KMS-11 (cell line): Measurements from ENCODE around the gene ATXN7L1.
"Not testable (repeated sequence)": the region's sequence is repeated elsewhere in the genome, so short reads cannot be mapped to it uniquely, and the experiment has no call there.

Experiments used
- H2AFZ ChIP-seq: fragments of 200-600 bp; sonication (generic); 2 replicates; pipeline ENCODE4 v1.6.1; 2016; ENCODE audit warnings: antibody characterized with exemption, mixed run types, low read depth
- H3K27ac ChIP-seq: fragments of 200-600 bp; sonication (generic); 2 replicates; pipeline ENCODE4 v1.6.1; 2016; ENCODE audit warnings: mild to moderate bottlenecking, mixed run types
- H3K27me3 ChIP-seq: fragments of 200-600 bp; sonication (generic); 2 replicates; pipeline ENCODE4 v1.6.1; 2017; ENCODE audit warnings: mild to moderate bottlenecking, low read depth, mixed run types, moderate library complexity; ENCODE audit not compliant: insufficient read depth
- H3K36me3 ChIP-seq: fragments of 200-600 bp; sonication (generic); 2 replicates; pipeline ENCODE4 v1.6.1; 2017; ENCODE audit warnings: mild to moderate bottlenecking, mixed run types; ENCODE audit not compliant: insufficient read depth
- H3K4me1 ChIP-seq: fragments of 200-600 bp; sonication (generic); 2 replicates; pipeline ENCODE4 v1.6.1; 2016; ENCODE audit warnings: mild to moderate bottlenecking, low read depth, mixed run types; ENCODE audit not compliant: poor library complexity, severe bottlenecking
- H3K4me2 ChIP-seq: fragments of 200-600 bp; sonication (generic); 2 replicates; pipeline ENCODE4 v1.7.0; 2016; ENCODE audit warnings: mild to moderate bottlenecking, mixed run types
- H3K4me3 ChIP-seq: fragments of 200-600 bp; sonication (generic); IDR thresholded peaks from 2 replicates; pipeline ENCODE4 v1.6.1; 2017; ENCODE audit warnings: low read depth, low read length, mixed read lengths; ENCODE audit not compliant: insufficient read depth
- H3K79me2 ChIP-seq: fragments of 200-600 bp; sonication (generic); 2 replicates; pipeline ENCODE4 v1.6.1; 2016; ENCODE audit warnings: low read depth, mixed run types; ENCODE audit not compliant: insufficient read depth
- H3K9ac ChIP-seq: fragments of 200-600 bp; sonication (generic); 2 replicates; pipeline ENCODE4 v1.6.1; 2016; ENCODE audit warnings: mild to moderate bottlenecking, mixed run types
- H4K20me1 ChIP-seq: fragments of 200-600 bp; sonication (generic); 2 replicates; pipeline ENCODE4 v1.6.1; 2016; ENCODE audit warnings: mild to moderate bottlenecking, mixed run types; ENCODE audit not compliant: insufficient read depth
- TF ChIP-seq, protein P1 (sequence below): fragments of 200-600 bp; sonication (generic); conservative IDR thresholded peaks from 2 replicates; pipeline ENCODE4 v1.6.1; 2017; ENCODE audit warnings: low read depth, mild to moderate bottlenecking, antibody characterized with exemption, low read length, moderate library complexity, mixed read lengths

Gene ATXN7L1

DNA sequence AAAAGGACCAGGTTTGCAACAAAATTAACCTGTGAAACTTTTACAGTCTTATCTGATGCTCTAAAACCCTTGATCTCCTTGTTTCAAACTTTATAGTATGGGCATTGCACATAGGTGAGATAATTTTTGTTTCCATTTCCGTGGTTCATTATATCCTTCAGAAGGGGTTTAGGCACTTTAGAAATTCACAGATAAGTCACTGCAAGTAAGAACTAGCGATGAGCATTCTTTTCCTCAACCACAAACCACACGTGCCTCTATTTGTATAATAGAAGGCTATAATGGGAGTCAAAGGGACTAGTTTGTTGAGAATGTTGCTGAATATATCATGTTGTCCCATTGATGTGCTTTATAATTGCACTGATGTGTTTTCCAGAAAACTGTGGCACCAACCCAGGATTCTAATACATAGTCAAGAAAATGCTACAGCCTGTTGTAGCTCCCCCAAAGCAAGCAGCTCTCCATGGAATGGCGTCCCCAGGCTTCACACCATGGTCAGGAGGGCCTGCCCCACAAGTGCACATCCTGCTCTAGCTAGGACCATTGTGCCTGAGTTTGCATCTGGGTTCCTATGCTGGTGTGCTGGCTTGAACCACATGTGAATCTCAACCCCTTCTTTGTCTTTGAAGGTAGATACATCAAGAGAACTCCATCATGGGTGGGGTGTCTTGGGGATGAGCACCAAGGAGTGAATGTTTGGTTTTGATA lies 14.0 kb upstream of the ATXN7L1 start:
- Histone ChIP-seq H3K79me2 (no peaks in the 10 kb centered on the region), H3K27ac (no peak overlapping the region), H3K36me3 (no peaks in the 10 kb centered on the region), H3K4me2 (no peak overlapping the region), H4K20me1 (no peaks in the 10 kb centered on the region), H3K9ac (no peak overlapping the region), H3K4me3 (no peak overlapping the region), H3K27me3 (no peaks in the 10 kb centered on the region), H3K4me1 (peaks cover 10% of the 10 kb centered on the region), H2AFZ (no peak overlapping the region)
- TF ChIP-seq, protein P1, sequence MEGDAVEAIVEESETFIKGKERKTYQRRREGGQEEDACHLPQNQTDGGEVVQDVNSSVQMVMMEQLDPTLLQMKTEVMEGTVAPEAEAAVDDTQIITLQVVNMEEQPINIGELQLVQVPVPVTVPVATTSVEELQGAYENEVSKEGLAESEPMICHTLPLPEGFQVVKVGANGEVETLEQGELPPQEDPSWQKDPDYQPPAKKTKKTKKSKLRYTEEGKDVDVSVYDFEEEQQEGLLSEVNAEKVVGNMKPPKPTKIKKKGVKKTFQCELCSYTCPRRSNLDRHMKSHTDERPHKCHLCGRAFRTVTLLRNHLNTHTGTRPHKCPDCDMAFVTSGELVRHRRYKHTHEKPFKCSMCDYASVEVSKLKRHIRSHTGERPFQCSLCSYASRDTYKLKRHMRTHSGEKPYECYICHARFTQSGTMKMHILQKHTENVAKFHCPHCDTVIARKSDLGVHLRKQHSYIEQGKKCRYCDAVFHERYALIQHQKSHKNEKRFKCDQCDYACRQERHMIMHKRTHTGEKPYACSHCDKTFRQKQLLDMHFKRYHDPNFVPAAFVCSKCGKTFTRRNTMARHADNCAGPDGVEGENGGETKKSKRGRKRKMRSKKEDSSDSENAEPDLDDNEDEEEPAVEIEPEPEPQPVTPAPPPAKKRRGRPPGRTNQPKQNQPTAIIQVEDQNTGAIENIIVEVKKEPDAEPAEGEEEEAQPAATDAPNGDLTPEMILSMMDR, result no peak

DNA sequence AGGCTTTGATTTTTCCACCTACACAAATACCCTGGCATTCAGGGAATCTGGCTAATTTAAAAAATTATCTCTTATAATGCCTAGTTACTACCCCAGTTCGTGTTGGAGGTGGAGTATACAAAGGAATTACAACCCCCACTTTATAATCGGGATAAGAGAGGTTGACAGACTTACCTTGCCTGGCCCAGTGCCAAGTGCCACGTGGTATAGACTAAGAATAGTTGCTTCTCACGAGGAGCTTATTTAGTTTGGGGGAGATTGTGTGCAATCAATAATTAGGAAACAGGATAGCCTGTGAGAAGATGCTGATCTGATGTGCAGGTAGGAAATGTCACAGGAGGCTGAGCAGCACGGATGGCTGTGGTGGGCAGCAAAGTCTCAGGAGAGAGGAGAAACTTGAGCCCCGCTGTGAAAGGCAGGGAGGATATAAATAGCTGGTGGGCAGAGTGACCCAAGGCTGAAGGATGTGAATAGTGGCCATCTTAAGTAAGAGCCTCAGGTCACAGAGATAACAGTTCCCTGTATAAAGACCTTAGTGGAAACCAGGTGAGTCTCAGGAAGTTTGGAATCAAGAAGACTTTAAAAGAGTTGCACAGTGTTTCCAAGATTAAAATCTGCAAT lies 11.3 kb upstream of the ATXN7L1 start:
- no peak overlapping the region for H3K4me3 ChIP-seq
- no peaks in the 10 kb centered on the region for H3K36me3 ChIP-seq
- H3K4me2 ChIP-seq, result no peak overlapping the region
- peaks cover 10% of the 10 kb centered on the region for H3K4me1 ChIP-seq
- TF ChIP-seq, protein P1, result no peak
- no peak overlapping the region for H2AFZ ChIP-seq
- H4K20me1 ChIP-seq, result no peaks in the 10 kb centered on the region
- no peak overlapping the region for H3K27ac ChIP-seq
- no peaks in the 10 kb centered on the region for H3K79me2 ChIP-seq
- no peaks in the 10 kb centered on the region for H3K27me3 ChIP-seq
- no peak overlapping the region for H3K9ac ChIP-seq

DNA sequence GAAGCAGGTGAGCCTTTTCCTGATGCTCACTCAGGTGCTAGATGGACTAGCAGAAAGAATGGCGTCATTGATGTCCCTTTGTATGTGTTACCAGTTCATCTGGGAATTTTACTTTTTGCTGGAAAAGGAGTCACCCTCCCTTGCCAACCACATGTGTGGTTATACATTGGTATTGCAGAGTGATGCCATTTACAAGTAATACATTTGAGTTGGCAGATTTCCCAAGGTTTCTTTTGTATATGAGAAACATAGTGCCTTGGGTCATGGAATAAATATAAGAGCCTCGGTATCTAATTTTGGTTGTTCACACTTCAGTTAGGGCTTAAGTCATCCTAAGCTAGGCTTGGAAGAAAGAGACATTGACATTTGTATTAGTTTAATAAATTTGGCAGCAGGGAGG lies 10.4 kb upstream of the ATXN7L1 start:
- H3K36me3 ChIP-seq, result no peaks in the 10 kb centered on the region
- no peak overlapping the region for H3K4me3 ChIP-seq
- H4K20me1 ChIP-seq, result no peaks in the 10 kb centered on the region
- H3K27me3 ChIP-seq, result no peaks in the 10 kb centered on the region
- H3K4me1 ChIP-seq, result peaks cover 10% of the 10 kb centered on the region
- no peaks in the 10 kb centered on the region for H3K79me2 ChIP-seq
- no peak overlapping the region for H3K27ac ChIP-seq
- TF ChIP-seq, protein P1, result no peak
- H3K9ac ChIP-seq, result no peak overlapping the region
- no peak overlapping the region for H3K4me2 ChIP-seq
- no peak overlapping the region for H2AFZ ChIP-seq

- no peak overlapping the region for H3K4me2 ChIP-seq
- no peaks in the 10 kb centered on the region for H3K36me3 ChIP-seq
- no peak overlapping the region for H3K9ac ChIP-seq
- no peak overlapping the region for H3K27ac ChIP-seq
- no peak overlapping the region for H3K4me3 ChIP-seq
- TF ChIP-seq, protein P1, result no peak
- H4K20me1 ChIP-seq, result no peaks in the 10 kb centered on the region
- H2AFZ ChIP-seq, result no peak overlapping the region
- peaks cover 10% of the 10 kb centered on the region for H3K4me1 ChIP-seq
- no peaks in the 10 kb centered on the region for H3K79me2 ChIP-seq
- no peaks in the 10 kb centered on the region for H3K27me3 ChIP-seq
Observed at GRCh38 chr7:105885387-105886111, 9.2 kb upstream of the ATXN7L1 start.

GRCh38 chr7:105883179-105883578 lies 6.8 kb upstream of the ATXN7L1 start:
- not testable (repeated sequence) for H3K4me1 ChIP-seq, H3K4me2 ChIP-seq, H4K20me1 ChIP-seq, H3K4me3 ChIP-seq, H3K27ac ChIP-seq, H3K79me2 ChIP-seq, H2AFZ ChIP-seq, H3K9ac ChIP-seq, H3K36me3 ChIP-seq, H3K27me3 ChIP-seq
